Colonic mucosa (tissue), 4 donors: ENCODE results near the gene ZSCAN25. TPM values are rescaled to one million over a fixed set of nuclear protein-coding genes. Genes with fewer than 3 reads are reported as not detected.
"Not testable (repeated sequence)": the region's sequence is repeated elsewhere in the genome, so short reads cannot be mapped to it uniquely, and the experiment has no call there.

Experiments
- DNase-seq: peaks from one replicate; pipeline ENCODE4 v3.0.0-alpha.2; 2020
- H3K27ac ChIP-seq: fragments of 200-600 bp; one replicate; pipeline ENCODE4 v1.8.0; 2021
- H3K27me3 ChIP-seq: fragments of 200-600 bp; one replicate; pipeline ENCODE4 v1.8.0; 2021
- H3K36me3 ChIP-seq: fragments of 200-600 bp; one replicate; pipeline ENCODE4 v1.8.0; 2021
- H3K4me1 ChIP-seq: fragments of 200-600 bp; one replicate; pipeline ENCODE4 v1.8.0; 2021; ENCODE audit warnings: mild to moderate bottlenecking
- H3K4me3 ChIP-seq: fragments of 200-600 bp; one replicate; pipeline ENCODE4 v1.8.0; 2021
- H3K9ac ChIP-seq, 2 donors: one replicate each; pipeline ENCODE4 v1.7.0; 2013; ENCODE audit warnings: control low read depth in 2 of 2, low read depth in 2 of 2, low read length in 2 of 2
- H3K9me3 ChIP-seq: fragments of 200-600 bp; one replicate; pipeline ENCODE4 v1.8.0; 2021
- CTCF ChIP-seq: fragments of 200-600 bp; IDR thresholded peaks from one replicate; pipeline ENCODE4 v1.8.0; 2022; ENCODE audit warnings: antibody characterized with exemption, mild to moderate bottlenecking
- intact Hi-C: fragments of 100-400 bp; cut with DNase I; formaldehyde crosslinking; loops from one replicate; pipeline ENCODE4 v1.14.1; 2022
- total RNA-seq, 2 donors: library from RNA; stranded (reverse); fragmentation: NEBNext Ultra II Directional in 1 of 2; extraction: Animal tissue kit (Norgen Biotek cat#: 25700) in 1 of 2; gene quantifications; one replicate each; pipeline ENCODE4 v1.2.1, GENCODE V29; 2021
- donor health status: healthy.
- donor health status: DM: no; HTN: no; CAD: no.
- donor health status: DM: no; HTN: no; CAD: no.

Gene ZSCAN25
- 10 to 100 TPM; 10.4 to 20.2 TPM for total RNA-seq

- peak within 1 kb of the TSS; percentile 54 for H3K27ac ChIP-seq
- H3K4me1 ChIP-seq = peaks cover 5% of the 10 kb centered on the region
- no peaks in the 10 kb centered on the region for H3K9me3 ChIP-seq
- intact Hi-C loops = no loop called here
- TF ChIP-seq CTCF = no peak
- no peaks in the 10 kb centered on the region for H3K36me3 ChIP-seq
- no peaks in the 10 kb centered on the region for H3K27me3 ChIP-seq
- peak within 1 kb of the TSS; percentile 93 for H3K4me3 ChIP-seq
- peak; percentile 90 for DNase-seq
- H3K9ac ChIP-seq = peak within 1 kb of the TSS; percentile 94 to 97
Observed at GRCh38 chr7:99616359-99617191, at the start of gene ZSCAN25. ZSCAN25 (plus strand) TSS chr7:99616946; CDS start chr7:99619607, 2,661 bp downstream.

GRCh38 chr7:99568770-99569169 lies 48.0 kb upstream of the ZSCAN25 start:
- intact Hi-C loops, H3K9me3 ChIP-seq, H3K4me3 ChIP-seq, H3K4me1 ChIP-seq, H3K9ac ChIP-seq, H3K27ac ChIP-seq, DNase-seq, H3K27me3 ChIP-seq: not testable (repeated sequence)
- H3K36me3 ChIP-seq = peaks cover 23% of the 10 kb centered on the region

GRCh38 chr7:99571768-99572167 lies 45.0 kb upstream of the ZSCAN25 start:
- intact Hi-C loops = no loop called here
- Histone ChIP-seq H3K9me3 (no peaks in the 10 kb centered on the region), H3K4me1 (no peaks in the 10 kb centered on the region), H3K27me3 (no peaks in the 10 kb centered on the region), H3K4me3 (no peak overlapping the region), H3K9ac (no peak overlapping the region), H3K36me3 (peaks cover 20% of the 10 kb centered on the region), H3K27ac (no peak overlapping the region)
- no peak for DNase-seq
- no peak for TF ChIP-seq CTCF

GRCh38 chr7:99573257-99573656 lies 43.5 kb upstream of the ZSCAN25 start:
- Histone ChIP-seq H3K36me3 (peaks cover 20% of the 10 kb centered on the region), H3K4me1 (no peaks in the 10 kb centered on the region)
- no peak for DNase-seq

GRCh38 chr7:99576251-99576650 lies 40.5 kb upstream of the ZSCAN25 start:
- H3K9ac ChIP-seq = no peak overlapping the region
- no peak overlapping the region for H3K4me3 ChIP-seq
- DNase-seq = no peak
- H3K4me1 ChIP-seq = no peaks in the 10 kb centered on the region
- no peak for TF ChIP-seq CTCF
- intact Hi-C loops = no loop called here
- H3K36me3 ChIP-seq = peaks cover 13% of the 10 kb centered on the region
- H3K9me3 ChIP-seq = no peaks in the 10 kb centered on the region
- no peaks in the 10 kb centered on the region for H3K27me3 ChIP-seq
- no peak overlapping the region for H3K27ac ChIP-seq

More at GRCh38 chr7:99573257-99573656, 43.5 kb upstream of the ZSCAN25 start:
- intact Hi-C loops = no loop called here
- H3K27me3 ChIP-seq = no peaks in the 10 kb centered on the region
- no peak overlapping the region for H3K27ac ChIP-seq
- TF ChIP-seq CTCF = no peak
- no peak overlapping the region for H3K4me3 ChIP-seq
- no peak overlapping the region for H3K9ac ChIP-seq
- no peaks in the 10 kb centered on the region for H3K9me3 ChIP-seq
